GM12874 (cell line): ENCODE measurements around the gene ZNF391.

ENCODE experiments used
- TF ChIP-seq, protein P1 (sequence below): IDR thresholded peaks from 2 replicates; pipeline ENCODE4 v1.5.1; 2011; ENCODE audit warnings: low read depth, mild to moderate bottlenecking, control low read depth, low read length, moderate library complexity; ENCODE audit not compliant: insufficient read depth

The ZNF391 gene

DNA sequence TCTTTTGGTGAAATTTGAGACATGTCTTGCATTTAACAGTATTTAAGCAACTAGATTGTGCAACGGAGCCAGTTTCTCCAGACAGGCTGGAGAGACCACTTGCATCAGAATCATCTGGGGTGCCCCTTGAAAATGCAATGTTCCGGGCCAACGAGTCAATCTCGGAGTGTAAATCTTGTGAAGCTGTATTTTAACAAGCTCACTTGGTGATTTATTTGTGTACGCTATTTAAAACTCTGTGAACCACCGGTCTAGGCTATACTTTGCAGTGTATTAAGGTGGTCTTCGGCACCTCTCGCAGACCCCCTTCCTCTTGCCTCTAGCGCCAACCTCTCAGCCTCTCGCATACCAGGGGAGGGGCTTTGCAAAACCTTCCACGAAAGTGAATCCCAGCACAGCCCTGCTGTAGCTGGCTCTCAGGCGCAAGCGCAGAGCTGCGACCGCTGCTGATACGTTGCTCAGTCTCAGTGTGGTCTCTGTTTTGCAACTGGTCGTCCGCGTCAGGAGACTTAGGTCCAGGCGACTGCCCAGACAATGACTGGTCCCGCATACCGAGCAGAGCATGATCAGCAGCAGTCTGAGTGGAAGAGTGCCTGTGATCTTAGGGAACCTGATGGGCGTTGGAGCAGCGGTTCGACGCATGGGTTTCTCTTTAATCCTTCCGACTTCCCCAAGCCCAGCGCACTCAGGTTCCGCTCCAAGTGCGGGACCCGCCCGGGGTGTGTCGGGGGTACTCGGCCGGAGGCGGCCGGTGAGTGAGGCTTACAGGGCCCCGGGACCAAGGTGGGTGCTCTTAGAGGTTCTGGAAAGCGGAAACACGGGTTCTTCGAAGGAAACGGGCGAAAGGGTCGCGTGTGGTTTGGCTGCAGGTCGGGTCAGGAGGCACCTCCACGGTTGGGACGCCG is at the start of gene ZNF391:
ZNF391 (plus strand) TSS at position 467 of the 905 bp plus-strand sequence. CDS start 11,612 bp downstream, outside the sequence.
- TF ChIP-seq, protein P1, sequence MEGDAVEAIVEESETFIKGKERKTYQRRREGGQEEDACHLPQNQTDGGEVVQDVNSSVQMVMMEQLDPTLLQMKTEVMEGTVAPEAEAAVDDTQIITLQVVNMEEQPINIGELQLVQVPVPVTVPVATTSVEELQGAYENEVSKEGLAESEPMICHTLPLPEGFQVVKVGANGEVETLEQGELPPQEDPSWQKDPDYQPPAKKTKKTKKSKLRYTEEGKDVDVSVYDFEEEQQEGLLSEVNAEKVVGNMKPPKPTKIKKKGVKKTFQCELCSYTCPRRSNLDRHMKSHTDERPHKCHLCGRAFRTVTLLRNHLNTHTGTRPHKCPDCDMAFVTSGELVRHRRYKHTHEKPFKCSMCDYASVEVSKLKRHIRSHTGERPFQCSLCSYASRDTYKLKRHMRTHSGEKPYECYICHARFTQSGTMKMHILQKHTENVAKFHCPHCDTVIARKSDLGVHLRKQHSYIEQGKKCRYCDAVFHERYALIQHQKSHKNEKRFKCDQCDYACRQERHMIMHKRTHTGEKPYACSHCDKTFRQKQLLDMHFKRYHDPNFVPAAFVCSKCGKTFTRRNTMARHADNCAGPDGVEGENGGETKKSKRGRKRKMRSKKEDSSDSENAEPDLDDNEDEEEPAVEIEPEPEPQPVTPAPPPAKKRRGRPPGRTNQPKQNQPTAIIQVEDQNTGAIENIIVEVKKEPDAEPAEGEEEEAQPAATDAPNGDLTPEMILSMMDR: no peak

DNA sequence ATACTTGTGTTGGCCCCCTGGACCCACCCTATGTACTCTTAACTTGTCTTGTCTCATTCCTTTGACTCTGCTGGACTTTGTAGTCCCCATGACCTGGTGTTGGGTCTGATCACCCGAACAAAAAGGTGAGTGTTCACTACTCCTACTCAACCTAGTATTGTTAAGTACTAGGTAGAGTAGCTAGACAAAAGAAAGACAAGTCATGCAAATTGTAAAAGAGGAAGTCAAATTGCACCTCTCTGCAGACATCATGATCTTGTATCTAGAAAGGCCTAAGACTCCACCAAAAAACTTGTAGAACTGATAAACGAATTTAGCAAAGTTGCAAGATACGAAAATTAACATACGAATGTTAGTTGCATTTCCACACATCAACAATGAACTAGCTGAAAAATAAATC is 35.7 kb upstream of the ZNF391 start:
- TF ChIP-seq, protein P1: no peak

DNA sequence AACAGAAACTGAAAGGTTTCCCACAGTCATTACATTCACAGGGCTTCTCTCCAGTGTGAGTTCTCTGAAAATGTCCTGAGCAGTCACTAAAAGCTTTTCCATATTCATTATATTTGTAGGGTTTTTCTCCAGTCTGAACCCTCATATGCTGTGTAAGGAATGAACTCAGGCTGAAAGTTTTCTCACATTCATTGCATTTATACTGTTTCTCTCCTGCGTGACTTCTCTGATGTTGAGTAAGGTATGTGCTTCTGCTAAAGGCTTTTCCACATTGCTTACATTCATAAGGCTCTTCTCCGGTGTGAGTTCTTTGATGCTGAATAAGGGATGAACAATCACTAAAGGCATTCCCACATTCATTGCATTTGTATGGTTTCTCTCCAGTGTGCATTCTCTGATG is 29.8 kb upstream of the ZNF391 start:
- TF ChIP-seq, protein P1: no peak

DNA sequence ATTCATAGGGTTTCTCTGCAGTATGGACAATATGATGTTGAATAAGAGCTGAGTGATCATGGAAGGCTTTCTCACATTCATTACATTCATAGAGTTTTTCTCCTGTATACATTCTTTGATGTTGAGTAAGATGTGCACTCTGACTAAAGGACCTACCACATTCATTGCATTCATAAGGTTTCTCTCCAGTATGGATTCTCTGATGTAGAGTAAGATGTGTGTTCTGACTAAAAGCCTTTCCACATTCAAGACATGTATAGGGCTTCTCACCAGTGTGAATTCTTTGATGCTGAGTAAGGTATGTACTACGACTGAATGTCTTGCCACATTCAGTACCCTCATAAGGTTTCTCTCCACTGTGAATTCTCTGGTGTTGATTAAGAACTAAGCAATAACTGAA is 29.3 kb upstream of the ZNF391 start:
- TF ChIP-seq, protein P1: no peak

DNA sequence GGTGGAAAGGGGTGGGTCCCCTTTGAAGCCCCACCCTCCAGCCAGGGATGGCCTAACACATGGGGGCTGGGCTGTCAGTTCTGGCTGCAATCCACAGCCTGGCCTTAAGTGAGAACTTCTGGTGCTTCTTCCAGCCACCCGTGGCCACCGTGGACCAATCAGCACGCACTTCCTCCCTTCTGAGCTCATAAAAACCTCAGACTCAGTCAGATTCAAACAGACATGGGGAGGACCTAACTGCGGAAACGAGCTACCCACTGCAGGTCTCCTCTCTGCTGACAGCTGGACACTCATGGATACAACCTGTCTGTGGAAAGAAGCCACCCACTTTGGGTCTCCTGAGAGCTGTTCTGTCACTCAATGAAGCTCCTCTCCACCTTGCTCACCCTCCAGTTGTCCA is 20.4 kb upstream of the ZNF391 start:
- TF ChIP-seq, protein P1: no peak

DNA sequence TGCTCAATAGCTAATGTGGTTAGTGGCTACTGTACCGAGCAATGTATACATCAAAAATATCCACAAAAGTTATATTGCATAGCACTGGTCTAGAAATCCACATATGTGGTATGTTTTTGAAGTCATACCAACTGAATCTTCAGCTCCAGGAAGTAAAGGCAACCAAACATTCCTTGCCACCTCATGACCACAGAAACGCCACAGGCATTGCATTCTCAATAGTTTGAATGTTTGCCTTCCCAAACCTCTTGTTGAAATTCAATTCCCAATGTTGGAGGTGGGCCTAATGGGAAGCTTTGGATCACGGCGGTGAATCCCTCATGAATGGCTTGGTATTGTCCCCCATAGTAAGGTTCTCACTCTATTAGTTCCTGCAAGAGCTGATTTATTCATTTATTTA is 18.2 kb upstream of the ZNF391 start:
- TF ChIP-seq, protein P1: no peak

DNA sequence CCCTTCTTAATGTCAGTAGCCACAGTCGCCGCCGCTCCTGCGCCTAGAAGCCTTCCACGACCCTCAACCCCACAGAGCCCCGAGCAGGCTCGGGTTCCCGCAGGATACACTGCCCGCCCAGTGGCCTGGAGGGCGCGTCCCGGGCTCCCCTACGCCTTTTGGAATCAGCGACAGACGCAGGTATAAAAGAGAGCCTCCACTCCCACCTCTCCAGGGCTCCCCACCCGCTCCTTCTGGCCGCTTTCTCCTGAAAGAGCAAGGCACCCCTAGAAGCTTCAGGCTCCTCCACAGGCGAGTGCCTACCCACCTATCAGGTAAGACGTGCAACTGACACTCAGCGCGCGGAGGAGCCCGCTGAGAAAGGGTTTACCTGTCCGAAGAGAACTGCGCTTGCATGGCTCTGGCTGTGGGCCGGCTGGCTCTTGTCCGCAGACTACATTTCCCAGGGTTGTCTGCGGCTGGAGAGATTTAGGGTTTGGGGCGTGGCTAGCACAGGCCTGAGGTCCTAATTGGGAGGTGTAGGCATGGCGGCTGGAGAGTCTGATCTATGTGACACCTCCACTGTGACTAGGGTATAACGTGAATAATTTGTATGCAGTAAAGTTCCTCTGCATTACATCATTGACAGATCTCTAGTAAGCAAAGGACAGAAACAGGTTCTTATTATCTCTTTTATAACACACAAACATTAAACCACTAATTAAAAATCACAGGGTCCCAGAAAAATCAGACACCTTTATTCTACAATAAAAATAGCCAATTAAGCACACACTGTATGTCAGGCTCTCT is 13.5 kb upstream of the ZNF391 start:
- TF ChIP-seq, protein P1: no peak
